Right atrium auricular region (tissue), 2 donors: ENCODE data around the gene SPTLC3. TPM values are rescaled to one million over a fixed set of nuclear protein-coding genes. Genes with fewer than 3 reads are reported as not detected.

Experiments used
- DNase-seq: peaks from one replicate; pipeline ENCODE4 v3.0.0-alpha.2; 2019; ENCODE audit warnings: low spot score
- H3K27ac ChIP-seq, 2 donors: fragments of 200-600 bp; sonication (generic); 1 replicate in 1 of 2; 2 replicates in 1 of 2; pipeline ENCODE4 v1.5.1; 2016 to 2019
- H3K27me3 ChIP-seq, 2 donors: fragments of 200-600 bp; sonication (generic); one replicate each; pipeline versions ENCODE4 v1.5.1 to v1.6.0; 2017 to 2019
- H3K36me3 ChIP-seq: fragments of 200-600 bp; sonication (generic); one replicate; pipeline ENCODE4 v1.5.1; 2016
- H3K4me1 ChIP-seq, 2 donors: fragments of 200-600 bp; sonication (generic); one replicate each; pipeline versions ENCODE4 v1.5.1 to v1.6.0; 2017 to 2019
- H3K4me3 ChIP-seq, 2 donors: fragments of 200-600 bp; sonication (generic); 1 replicate in 1 of 2; 2 replicates in 1 of 2; pipeline ENCODE4 v1.5.1; 2017 to 2019; ENCODE audit warnings: mild to moderate bottlenecking in 1 of 2, moderate library complexity in 1 of 2
- H3K9me3 ChIP-seq, 2 donors: fragments of 200-600 bp; sonication (generic); one replicate each; pipeline ENCODE4 v1.5.1; 2019
- total RNA-seq, 2 donors: library from RNA; depleted of rRNA; stranded (reverse); fragments of >200 nt; gene quantifications; one replicate each; pipeline ENCODE4 v1.1.0, GENCODE V29; 2016
- TF ChIP-seq, protein P1 (sequence below), 2 donors: fragments of 200-600 bp; sonication (generic); IDR thresholded peaks; one replicate each; pipeline ENCODE4 v1.5.1; 2019; ENCODE audit warnings: antibody characterized with exemption in 2 of 2

SPTLC3 gene
- total RNA-seq, 2 donors from 2014 or later: 2.8 to 4.2 TPM

DNA sequence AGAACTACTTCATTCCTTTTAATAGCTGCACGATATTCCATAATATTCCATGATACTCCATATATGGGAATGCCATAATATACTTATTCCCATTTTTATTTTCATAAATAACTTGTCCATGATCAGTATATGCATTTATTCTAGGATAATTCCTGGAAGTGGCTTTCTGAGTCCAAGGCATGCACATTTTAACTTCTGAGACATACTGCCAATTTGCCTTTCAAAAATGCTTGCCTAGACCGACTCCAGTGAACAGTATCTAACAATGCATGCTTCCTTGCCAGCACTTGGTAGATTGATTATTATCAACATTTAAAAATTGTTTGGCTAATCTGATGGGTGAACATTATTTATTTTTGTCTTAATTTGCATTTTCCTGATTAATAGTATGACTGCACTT lies 54.0 kb downstream of the SPTLC3 start:
- peaks cover 0 to 6% of the 10 kb centered on the region in 2 donors for H3K9me3 ChIP-seq
- H3K36me3 ChIP-seq: no peaks in the 10 kb centered on the region
- no peaks in the 10 kb centered on the region for H3K4me1 ChIP-seq
- H3K4me3 ChIP-seq: no peak overlapping the region
- H3K27me3 ChIP-seq: no peaks in the 10 kb centered on the region
- TF ChIP-seq, protein P1, sequence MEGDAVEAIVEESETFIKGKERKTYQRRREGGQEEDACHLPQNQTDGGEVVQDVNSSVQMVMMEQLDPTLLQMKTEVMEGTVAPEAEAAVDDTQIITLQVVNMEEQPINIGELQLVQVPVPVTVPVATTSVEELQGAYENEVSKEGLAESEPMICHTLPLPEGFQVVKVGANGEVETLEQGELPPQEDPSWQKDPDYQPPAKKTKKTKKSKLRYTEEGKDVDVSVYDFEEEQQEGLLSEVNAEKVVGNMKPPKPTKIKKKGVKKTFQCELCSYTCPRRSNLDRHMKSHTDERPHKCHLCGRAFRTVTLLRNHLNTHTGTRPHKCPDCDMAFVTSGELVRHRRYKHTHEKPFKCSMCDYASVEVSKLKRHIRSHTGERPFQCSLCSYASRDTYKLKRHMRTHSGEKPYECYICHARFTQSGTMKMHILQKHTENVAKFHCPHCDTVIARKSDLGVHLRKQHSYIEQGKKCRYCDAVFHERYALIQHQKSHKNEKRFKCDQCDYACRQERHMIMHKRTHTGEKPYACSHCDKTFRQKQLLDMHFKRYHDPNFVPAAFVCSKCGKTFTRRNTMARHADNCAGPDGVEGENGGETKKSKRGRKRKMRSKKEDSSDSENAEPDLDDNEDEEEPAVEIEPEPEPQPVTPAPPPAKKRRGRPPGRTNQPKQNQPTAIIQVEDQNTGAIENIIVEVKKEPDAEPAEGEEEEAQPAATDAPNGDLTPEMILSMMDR (IDR thresholded peaks at IDR 0.05): no peak
- H3K27ac ChIP-seq: no peak overlapping the region
- DNase-seq: no peak

DNA sequence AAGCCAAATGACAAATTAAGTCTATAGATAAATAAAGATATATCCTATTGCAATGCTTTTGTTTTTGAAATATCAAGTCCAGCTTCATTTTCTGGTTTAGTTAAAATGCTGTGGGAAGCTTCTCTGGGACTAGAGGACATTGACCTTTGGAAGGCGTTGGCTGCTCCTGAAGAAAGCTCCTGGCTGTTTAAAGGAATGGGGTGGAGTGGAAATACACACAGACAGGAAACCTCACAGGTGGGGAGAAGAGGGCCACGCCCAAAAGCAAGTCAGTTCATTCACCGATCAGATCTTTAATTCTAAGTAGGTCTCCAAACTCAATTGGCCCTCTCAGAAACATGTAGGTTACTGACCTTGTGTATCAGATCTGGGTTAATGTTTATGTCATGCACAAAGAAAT lies 59.6 kb downstream of the SPTLC3 start:
- Histone ChIP-seq H3K27me3 (no peaks in the 10 kb centered on the region), H3K36me3 (no peaks in the 10 kb centered on the region), H3K4me1 (no peaks in the 10 kb centered on the region), H3K27ac (no peak overlapping the region), H3K9me3 (peaks cover 0 to 6% of the 10 kb centered on the region in 2 donors), H3K4me3 (no peak overlapping the region)
- TF ChIP-seq, protein P1 (IDR thresholded peaks at IDR 0.05): no peak
- DNase-seq: no peak

DNA sequence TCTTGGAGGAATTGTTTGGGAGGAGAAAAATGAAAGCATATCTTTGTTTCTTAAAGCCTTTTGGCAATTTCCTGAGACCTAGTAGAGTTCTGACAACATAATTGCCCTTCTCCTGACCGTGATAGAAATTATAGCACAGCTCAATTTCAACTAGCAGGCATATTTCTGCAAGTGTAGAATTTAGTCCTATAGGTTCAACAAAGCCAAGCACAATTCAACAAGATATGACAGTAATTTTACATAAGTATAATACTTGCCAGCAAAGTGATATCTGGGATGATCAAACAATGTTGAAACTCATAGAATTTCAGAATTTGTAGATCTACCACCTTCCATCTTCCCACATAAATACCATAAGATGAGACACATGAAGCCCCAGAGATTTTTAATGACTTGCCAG lies 73.1 kb downstream of the SPTLC3 start:
- no peak overlapping the region for H3K4me3 ChIP-seq
- no peaks in the 10 kb centered on the region for H3K9me3 ChIP-seq
- H3K4me1 ChIP-seq: no peaks in the 10 kb centered on the region
- H3K27ac ChIP-seq: no peak overlapping the region
- no peaks in the 10 kb centered on the region for H3K36me3 ChIP-seq
- H3K27me3 ChIP-seq: no peaks in the 10 kb centered on the region
- no peak for DNase-seq
- TF ChIP-seq, protein P1 (IDR thresholded peaks at IDR 0.05): no peak

GRCh38 chr20:13082378-13082777 lies 73.6 kb downstream of the SPTLC3 start:
- Histone ChIP-seq H3K9me3 (no peaks in the 10 kb centered on the region), H3K27ac (no peak overlapping the region), H3K4me1 (no peaks in the 10 kb centered on the region), H3K27me3 (no peaks in the 10 kb centered on the region), H3K4me3 (no peak overlapping the region), H3K36me3 (no peaks in the 10 kb centered on the region)
- TF ChIP-seq, protein P1 (IDR thresholded peaks at IDR 0.05): no peak
- no peak for DNase-seq

- H3K36me3 ChIP-seq: no peaks in the 10 kb centered on the region
- DNase-seq: no peak
- no peaks in the 10 kb centered on the region for H3K9me3 ChIP-seq
- no peak overlapping the region for H3K27ac ChIP-seq
- H3K27me3 ChIP-seq: no peaks in the 10 kb centered on the region
- H3K4me3 ChIP-seq: no peak overlapping the region
- H3K4me1 ChIP-seq: no peaks in the 10 kb centered on the region
- TF ChIP-seq, protein P1 (IDR thresholded peaks at IDR 0.05): no peak
Measured at GRCh38 chr20:13085275-13085674, 76.5 kb downstream of the SPTLC3 start.

DNA sequence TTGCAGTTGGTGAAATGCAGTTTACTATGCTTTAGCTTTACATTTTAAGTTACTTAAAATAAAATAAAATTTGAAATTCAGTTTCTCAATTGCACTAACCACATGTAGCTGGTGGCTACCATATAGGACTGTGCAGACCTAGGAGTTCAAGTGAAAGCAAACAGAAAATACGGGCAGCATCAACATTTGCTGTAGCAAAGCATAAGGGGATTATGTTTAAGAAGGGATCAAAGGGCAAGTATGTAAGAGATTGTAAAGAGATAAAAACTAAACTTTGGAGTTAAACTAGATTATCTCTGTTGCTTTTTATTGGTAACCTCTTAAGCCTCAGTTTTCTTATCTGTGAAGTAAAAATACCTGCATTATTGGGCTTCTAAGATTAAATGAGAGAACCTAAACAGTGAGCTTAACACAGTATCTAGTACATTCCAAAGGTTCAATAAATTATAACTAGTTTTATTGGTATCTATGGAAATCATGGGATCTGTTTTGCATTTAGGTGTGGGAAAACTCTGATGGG lies 81.2 kb downstream of the SPTLC3 start:
- no peak for DNase-seq
- Histone ChIP-seq H3K36me3 (no peaks in the 10 kb centered on the region), H3K27me3 (no peaks in the 10 kb centered on the region), H3K4me1 (no peaks in the 10 kb centered on the region), H3K27ac (no peak overlapping the region), H3K4me3 (no peak overlapping the region), H3K9me3 (no peaks in the 10 kb centered on the region)
- TF ChIP-seq, protein P1 (IDR thresholded peaks at IDR 0.05): no peak
